HG02571 (cell line): ENCODE results near the gene SPATA17.

Source experiments
- ATAC-seq: cut with Tn5 transposase; IDR thresholded peaks from one replicate; pipeline ENCODE4 v1.9.1; 2021; ENCODE audit warnings: mild to moderate bottlenecking, moderate library complexity; ENCODE audit not compliant: unreplicated experiment

Gene SPATA17

DNA sequence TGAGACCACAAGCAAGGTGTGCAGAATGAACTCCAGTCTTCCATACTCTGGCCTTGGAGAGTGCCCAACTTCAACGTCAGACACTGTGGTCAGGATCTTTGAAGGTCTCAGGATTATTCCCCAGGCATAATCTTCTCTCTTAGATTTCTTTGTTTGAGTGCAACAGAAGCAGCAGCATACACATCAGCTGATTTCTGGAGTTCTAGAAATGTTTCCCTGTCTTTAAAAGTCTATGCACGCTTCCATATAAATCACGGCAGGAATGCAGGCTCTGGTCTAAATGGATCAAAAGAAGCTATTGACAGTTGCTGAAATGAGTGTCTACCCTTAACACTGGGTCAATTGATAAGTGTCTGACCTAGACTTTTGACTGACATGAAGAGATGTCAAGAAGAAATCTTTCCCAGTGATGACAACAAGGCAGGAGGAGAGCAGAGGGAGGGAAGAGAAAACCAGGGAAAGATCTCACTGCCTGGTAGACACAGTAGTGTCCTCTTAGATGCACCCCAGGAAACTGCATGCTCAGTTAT is 279.7 kb downstream of the SPATA17 start:
- ATAC-seq, result no peak

DNA sequence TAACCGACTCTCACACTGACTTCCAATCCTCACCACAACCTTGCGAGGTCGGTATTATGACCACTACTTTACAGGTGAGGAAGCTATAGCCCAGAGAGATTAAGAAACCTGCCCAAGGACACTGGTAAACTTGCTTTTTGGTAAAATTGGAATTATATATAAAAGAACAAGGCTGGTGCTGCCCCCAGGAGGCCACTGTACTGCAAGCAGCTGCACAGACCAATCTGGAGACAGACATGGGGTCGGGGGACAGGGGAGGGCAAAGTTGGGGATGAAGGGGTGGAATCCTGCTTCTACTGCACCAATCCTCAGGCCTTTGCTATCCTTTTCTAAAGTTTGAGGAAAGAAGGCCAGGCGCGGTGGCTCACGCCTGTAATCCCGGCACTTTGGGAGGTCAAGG is 280.8 kb downstream of the SPATA17 start:
- no peak for ATAC-seq

DNA sequence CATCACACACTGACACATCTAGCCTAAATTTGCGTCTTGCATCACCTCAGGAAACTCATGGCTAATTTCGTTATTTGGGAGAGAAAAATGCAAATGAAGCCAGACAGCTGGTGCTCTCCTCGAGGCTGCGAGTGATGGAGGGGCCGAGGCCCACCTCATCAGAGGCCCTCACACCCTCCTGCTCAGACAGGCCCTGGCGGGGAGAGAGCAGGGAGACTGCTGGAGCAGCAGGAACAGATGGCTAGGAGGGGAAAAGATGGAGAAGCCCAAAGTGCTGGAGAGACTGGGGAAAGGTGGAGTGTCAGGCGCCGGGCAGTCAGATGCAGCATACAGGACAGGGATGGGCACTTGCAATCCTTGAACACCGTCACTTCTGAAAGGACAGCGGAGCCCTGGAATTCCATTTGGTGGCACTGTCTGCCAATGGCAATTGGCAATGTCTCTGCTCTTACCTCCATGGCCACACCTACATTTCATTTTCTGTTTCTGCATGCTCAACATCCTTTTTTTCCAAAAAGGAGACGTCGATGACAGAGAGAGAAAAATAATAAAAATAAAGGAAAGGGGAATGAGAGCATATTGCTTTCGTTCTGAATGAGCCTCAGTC is 286.2 kb downstream of the SPATA17 start:
- no peak for ATAC-seq

DNA sequence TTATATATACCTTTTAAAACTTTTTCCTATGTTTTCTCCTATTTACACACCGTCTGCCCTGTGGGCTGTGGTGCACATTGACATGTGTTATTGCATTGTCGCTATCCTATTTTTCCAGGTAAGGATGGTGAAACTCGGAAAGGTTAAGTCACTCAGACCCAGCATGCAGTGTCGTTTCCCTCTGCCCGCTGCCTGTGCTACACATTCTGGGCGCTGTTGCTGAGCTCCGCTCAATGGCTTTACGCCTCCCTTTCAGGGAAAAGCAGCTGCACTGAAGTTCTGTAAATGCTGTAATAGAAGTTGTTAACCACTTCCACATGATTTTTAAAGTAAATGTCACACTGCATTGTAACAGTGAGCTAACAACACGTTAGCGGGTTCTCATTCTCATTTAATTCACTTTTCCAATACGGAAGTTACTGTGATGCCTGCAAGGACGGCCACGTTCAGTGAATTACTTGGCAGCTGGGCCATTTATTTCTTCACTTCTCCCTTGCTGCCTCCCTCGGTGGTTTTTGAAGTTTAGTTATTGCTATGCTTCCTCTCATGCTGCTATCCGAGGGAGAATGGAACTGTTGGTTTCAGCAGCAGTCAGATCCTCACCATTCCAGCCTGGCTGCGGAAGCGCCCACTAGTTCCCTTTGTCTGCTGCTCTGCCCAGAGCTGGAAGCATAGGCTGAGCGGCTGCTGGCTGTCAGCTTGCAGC is 288.7 kb downstream of the SPATA17 start:
- ATAC-seq, result no peak
